Muscle layer of duodenum (tissue), 2 donors: Measurements from ENCODE around the gene ZSCAN25.

Experiments used
- H3K27ac ChIP-seq: one replicate; pipeline ENCODE4 v1.7.0; 2013; ENCODE audit warnings: mild to moderate bottlenecking, low read length
- H3K27me3 ChIP-seq: one replicate; pipeline ENCODE4 v1.7.0; 2013; ENCODE audit warnings: low read depth, mild to moderate bottlenecking, control low read depth, low read length
- H3K36me3 ChIP-seq, 2 donors: one replicate each; pipeline ENCODE4 v1.7.0; 2013; ENCODE audit warnings: low read length in 2 of 2, control low read depth in 1 of 2, mild to moderate bottlenecking in 1 of 2; ENCODE audit not compliant: insufficient read depth in 2 of 2, control insufficient read depth in 1 of 2
- H3K4me1 ChIP-seq, 2 donors: one replicate each; pipeline ENCODE4 v1.7.0; 2013; ENCODE audit warnings: low read length in 2 of 2, mild to moderate bottlenecking in 2 of 2, control low read depth in 1 of 2, moderate library complexity in 1 of 2; ENCODE audit not compliant: insufficient read depth in 2 of 2, control insufficient read depth in 1 of 2
- H3K4me3 ChIP-seq, 2 donors: one replicate each; pipeline ENCODE4 v1.7.0; 2013; ENCODE audit warnings: low read length in 2 of 2, low read depth in 1 of 2, mild to moderate bottlenecking in 1 of 2
- H3K9me3 ChIP-seq, 2 donors: one replicate each; pipeline ENCODE4 v1.7.0; 2013; ENCODE audit warnings: low read length in 2 of 2, control low read depth in 1 of 2, mild to moderate bottlenecking in 1 of 2; ENCODE audit not compliant: control insufficient read depth in 1 of 2
- donor health status: healthy.

Gene ZSCAN25

DNA sequence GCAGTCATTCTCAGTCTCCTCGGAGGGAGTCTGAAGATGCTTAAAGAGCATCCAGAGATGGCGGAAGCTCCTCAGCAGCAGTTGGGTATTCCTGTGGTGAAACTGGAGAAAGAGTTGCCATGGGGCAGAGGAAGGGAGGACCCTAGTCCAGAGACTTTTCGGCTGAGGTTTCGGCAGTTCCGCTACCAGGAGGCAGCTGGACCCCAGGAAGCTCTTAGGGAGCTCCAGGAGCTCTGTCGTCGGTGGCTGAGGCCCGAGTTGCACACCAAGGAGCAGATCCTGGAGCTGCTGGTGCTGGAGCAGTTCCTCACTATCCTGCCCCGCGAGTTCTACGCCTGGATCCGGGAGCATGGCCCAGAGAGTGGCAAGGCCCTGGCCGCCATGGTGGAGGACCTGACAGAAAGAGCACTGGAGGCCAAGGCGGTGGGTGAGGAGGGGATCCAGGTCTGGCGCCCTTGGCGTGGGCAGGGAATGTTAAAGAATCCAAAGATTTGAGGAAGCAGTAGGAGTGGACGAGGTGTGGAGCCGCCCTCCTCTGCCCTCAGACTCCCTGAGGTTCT lies 2.9 kb downstream of the ZSCAN25 start:
- H3K4me1 ChIP-seq, result peaks cover 0 to 16% of the 10 kb centered on the region in 2 donors
- no peak overlapping the region for H3K27ac ChIP-seq
- no peak overlapping the region for H3K4me3 ChIP-seq
- no peaks in the 10 kb centered on the region for H3K9me3 ChIP-seq
- no peaks in the 10 kb centered on the region for H3K27me3 ChIP-seq
- H3K36me3 ChIP-seq, result peaks cover 53 to 64% of the 10 kb centered on the region in 2 donors

DNA sequence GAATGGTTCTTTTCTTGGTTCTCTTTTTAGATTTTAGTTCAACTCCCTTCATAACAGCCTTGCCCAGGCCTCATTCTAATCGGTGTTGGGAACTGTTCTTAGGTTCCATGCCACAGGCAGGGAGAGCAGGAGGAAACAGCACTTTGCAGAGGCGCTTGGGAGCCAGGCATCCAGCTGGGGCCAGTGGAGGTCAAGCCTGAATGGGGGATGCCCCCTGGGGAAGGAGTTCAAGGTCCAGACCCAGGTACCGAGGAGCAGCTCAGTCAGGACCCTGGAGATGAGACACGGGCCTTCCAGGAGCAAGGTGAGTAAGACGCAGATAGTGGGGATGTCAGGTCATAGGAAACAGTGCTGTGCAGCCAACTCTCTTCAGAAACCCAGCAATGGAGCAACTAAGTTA lies 4.5 kb downstream of the ZSCAN25 start:
- Histone ChIP-seq H3K4me1 (peaks cover 0 to 16% of the 10 kb centered on the region in 2 donors), H3K4me3 (no peak overlapping the region), H3K36me3 (peaks cover 67 to 80% of the 10 kb centered on the region in 2 donors), H3K9me3 (no peaks in the 10 kb centered on the region), H3K27ac (no peak overlapping the region), H3K27me3 (no peaks in the 10 kb centered on the region)

DNA sequence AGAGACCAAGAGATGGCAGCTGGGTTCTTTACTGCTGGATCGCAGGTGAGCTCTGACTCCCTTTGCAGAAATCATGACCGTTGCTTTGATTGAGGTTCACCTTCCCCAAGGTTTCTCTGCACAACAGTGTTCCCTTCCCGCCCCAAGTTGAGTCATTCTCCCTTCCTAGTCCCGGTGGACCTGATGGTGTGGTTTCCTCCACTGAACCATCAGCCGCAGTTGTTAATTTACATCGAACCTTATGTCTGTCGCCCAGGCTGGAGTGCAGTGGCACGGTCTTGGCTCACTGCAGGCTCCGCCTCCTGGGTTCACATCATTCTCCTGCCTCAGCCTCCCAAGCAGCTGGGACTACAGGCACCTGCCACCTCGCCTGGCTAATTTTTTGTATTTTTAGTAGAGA lies 5.8 kb downstream of the ZSCAN25 start:
- no peak overlapping the region for H3K4me3 ChIP-seq
- peaks cover 79 to 92% of the 10 kb centered on the region in 2 donors for H3K36me3 ChIP-seq
- no peak overlapping the region for H3K27ac ChIP-seq
- H3K9me3 ChIP-seq, result no peaks in the 10 kb centered on the region
- H3K27me3 ChIP-seq, result no peaks in the 10 kb centered on the region
- H3K4me1 ChIP-seq, result peaks cover 0 to 11% of the 10 kb centered on the region in 2 donors

DNA sequence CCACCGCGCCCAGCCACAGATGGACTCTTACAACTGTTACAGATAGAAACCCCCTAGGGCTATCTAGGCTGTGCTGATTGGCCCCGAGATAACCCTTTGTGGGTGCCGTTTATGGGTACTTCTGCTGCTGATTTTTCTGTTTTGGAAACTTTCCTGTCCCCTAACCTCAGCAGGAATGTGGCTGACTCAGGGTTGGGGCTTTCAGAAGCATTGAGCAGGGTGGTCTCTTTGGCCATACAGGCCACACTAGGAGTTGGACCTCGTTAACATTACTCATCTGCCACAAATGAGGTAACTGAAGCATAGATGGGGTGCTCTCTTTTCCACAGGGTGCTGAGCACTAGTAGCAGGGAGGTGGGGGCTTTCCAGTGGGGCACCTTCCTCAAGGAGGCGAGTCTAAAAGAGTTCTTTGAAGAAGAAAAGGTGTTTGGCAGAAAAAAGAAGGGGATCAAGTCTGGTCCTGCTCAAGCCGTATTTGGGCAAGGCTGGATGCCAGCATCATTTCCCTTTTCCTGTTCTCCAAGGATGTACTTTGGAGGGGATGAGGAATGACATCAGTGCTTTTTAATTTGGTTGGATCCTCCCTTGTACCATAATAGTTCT lies 6.4 kb downstream of the ZSCAN25 start:
- Histone ChIP-seq H3K9me3 (no peaks in the 10 kb centered on the region), H3K36me3 (peaks cover 80 to 98% of the 10 kb centered on the region in 2 donors), H3K4me3 (no peak overlapping the region), H3K27ac (no peak overlapping the region), H3K27me3 (no peaks in the 10 kb centered on the region), H3K4me1 (peaks cover 0 to 5% of the 10 kb centered on the region in 2 donors)

DNA sequence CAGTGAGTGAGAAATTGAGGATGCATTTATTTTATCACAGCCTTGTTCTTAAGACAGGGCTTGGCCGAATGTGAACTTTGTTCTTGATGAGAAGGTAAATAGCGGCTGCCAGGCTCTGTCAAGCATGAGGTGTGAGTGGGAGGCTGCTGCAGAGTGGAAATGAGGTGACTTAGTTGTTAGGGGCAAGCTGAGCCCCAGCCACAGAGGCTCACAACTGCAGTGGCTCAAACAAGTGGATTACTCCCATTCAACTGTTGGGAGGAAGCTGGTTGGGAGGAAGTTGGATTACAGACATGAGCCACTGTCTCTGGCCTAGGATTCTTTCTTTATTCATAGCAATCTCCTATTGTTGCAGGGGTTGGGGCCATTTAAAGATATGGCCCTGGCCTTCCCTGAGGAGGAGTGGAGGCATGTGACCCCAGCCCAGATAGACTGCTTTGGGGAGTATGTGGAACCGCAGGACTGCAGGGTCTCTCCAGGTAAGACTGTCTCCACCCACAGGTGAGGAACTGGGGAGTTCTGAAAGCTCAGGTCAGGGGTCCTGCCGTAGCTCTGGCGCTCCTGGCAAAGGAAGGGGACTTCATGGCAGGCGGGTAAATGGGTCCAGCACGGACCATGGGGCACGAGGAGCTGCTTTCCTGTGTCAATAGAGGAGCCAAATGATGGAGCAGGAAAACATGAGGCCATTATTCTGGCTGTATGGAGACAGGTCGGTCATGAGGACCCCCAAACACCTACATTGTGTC lies 7.1 kb downstream of the ZSCAN25 start:
- H3K4me3 ChIP-seq, result no peak overlapping the region
- no peaks in the 10 kb centered on the region for H3K9me3 ChIP-seq
- H3K27ac ChIP-seq, result no peak overlapping the region

DNA sequence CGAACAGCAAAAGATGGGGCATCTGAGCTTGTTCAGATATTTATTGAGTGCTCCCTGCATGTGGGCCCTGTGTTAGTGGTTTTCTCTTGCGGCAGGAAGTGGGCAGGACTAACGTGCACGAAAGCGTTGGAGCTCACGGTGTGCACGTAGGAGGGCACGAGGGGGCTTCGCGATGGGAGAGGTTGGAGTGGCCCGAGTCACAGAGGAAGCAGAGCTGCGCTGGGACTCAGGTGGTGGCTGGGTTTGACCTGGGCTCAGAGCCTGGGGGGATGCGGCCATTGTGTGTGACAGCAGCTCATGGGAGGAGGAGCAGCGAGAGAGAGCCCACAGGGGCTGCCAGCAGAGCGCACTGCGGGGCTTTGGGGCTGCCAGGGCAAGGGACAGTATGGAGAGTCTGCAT lies 7.7 kb downstream of the ZSCAN25 start:
- H3K36me3 ChIP-seq, result peaks cover 75 to 98% of the 10 kb centered on the region in 2 donors
- no peak overlapping the region for H3K27ac ChIP-seq
- no peaks in the 10 kb centered on the region for H3K27me3 ChIP-seq
- H3K4me3 ChIP-seq, result no peak overlapping the region
- H3K9me3 ChIP-seq, result no peaks in the 10 kb centered on the region
- H3K4me1 ChIP-seq, result no peaks in the 10 kb centered on the region

More for the DNA sequence above, 7.1 kb downstream of the ZSCAN25 start:
- Histone ChIP-seq H3K4me1 (no peaks in the 10 kb centered on the region), H3K36me3 (peaks cover 81 to 98% of the 10 kb centered on the region in 2 donors), H3K27me3 (no peaks in the 10 kb centered on the region)

DNA sequence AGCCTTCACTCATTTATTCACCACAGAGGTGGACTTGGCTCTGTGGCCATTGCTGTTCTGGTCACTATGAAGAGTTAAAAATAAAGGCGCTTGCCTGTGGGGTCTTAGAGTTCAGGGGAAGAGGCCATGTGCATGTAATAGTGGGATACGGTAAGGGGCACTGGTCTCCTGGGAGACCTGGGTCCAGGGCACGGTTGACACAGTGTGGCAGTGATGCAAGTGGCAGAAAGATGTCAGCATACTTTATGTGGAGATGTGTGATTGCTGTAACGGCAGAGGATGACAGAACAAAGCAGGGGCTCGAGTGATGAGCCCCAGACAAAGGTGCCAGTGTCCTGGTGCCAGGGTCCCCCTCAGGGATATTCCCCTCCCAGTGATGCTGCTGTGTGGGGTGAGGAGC lies 8.6 kb downstream of the ZSCAN25 start:
- peaks cover 75 to 98% of the 10 kb centered on the region in 2 donors for H3K36me3 ChIP-seq
- no peak overlapping the region for H3K4me3 ChIP-seq
- H3K27ac ChIP-seq, result no peak overlapping the region
- no peaks in the 10 kb centered on the region for H3K27me3 ChIP-seq
- H3K9me3 ChIP-seq, result no peaks in the 10 kb centered on the region
- H3K4me1 ChIP-seq, result no peaks in the 10 kb centered on the region

DNA sequence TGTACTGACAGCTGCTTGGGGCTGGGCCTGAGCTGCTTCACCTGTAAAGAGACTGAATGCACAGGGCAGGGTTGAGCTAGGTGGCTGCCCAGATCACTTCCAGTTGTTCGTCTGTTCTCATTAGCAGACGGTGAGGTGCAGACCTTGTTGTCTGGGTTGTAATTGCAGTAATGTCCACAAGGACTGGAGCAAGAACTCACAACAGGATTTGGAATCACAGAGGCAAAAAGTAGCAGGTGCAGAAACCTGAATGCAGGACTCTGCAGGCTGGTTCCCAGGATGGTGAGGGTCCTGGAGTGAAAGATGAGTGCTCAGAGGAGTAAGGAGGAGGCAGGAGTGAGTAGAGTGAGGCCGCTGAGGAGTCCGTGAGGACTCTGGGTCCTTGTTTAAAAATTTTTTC lies 9.2 kb downstream of the ZSCAN25 start:
- H3K27me3 ChIP-seq, result no peaks in the 10 kb centered on the region
- no peaks in the 10 kb centered on the region for H3K4me1 ChIP-seq
- H3K4me3 ChIP-seq, result no peak overlapping the region
- H3K27ac ChIP-seq, result no peak overlapping the region
- no peaks in the 10 kb centered on the region for H3K9me3 ChIP-seq
- peaks cover 75 to 98% of the 10 kb centered on the region in 2 donors for H3K36me3 ChIP-seq

DNA sequence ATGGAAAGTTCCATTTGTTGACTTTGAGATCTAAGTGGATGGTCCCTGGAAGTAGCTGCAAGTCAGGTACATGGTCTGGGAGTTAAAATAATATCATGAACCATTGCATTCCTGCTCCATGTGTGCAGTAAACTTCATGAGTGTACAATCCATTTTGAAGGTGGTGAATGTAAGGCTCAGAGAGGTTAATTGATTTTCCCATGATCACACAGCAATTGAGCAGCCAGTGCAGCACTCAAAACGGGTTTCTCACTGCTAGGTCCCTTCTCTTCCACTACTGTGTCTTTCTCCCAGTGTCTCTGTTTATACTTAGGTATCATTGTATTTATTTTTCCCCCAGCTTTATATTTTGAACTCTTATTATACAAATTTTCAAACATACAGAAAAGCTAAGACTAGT lies 9.9 kb downstream of the ZSCAN25 start:
- H3K4me1 ChIP-seq, result no peaks in the 10 kb centered on the region
- no peak overlapping the region for H3K4me3 ChIP-seq
- no peaks in the 10 kb centered on the region for H3K27me3 ChIP-seq
- no peak overlapping the region for H3K27ac ChIP-seq
- H3K9me3 ChIP-seq, result no peaks in the 10 kb centered on the region
- peaks cover 75 to 97% of the 10 kb centered on the region in 2 donors for H3K36me3 ChIP-seq

DNA sequence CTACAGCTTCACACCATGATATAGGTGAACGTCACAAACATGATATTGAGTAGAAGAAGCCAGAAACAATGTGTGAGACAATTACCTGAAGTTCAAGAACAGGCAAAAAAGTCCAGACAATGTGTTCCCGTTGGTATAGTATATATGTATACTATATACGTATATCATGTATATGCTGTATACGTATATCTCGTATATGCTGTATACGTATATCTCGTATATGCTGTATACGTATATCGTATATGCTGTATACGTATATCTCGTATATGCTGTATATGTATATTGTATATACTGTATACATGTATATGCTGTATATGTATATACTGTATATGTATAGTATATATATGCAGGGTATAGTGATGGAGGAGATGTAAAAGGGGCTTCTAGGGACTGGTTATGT lies 10.8 kb downstream of the ZSCAN25 start:
- Histone ChIP-seq H3K4me3 (no peak overlapping the region), H3K27me3 (no peaks in the 10 kb centered on the region), H3K9me3 (no peaks in the 10 kb centered on the region), H3K4me1 (no peaks in the 10 kb centered on the region), H3K36me3 (peaks cover 69 to 88% of the 10 kb centered on the region in 2 donors), H3K27ac (no peak overlapping the region)

DNA sequence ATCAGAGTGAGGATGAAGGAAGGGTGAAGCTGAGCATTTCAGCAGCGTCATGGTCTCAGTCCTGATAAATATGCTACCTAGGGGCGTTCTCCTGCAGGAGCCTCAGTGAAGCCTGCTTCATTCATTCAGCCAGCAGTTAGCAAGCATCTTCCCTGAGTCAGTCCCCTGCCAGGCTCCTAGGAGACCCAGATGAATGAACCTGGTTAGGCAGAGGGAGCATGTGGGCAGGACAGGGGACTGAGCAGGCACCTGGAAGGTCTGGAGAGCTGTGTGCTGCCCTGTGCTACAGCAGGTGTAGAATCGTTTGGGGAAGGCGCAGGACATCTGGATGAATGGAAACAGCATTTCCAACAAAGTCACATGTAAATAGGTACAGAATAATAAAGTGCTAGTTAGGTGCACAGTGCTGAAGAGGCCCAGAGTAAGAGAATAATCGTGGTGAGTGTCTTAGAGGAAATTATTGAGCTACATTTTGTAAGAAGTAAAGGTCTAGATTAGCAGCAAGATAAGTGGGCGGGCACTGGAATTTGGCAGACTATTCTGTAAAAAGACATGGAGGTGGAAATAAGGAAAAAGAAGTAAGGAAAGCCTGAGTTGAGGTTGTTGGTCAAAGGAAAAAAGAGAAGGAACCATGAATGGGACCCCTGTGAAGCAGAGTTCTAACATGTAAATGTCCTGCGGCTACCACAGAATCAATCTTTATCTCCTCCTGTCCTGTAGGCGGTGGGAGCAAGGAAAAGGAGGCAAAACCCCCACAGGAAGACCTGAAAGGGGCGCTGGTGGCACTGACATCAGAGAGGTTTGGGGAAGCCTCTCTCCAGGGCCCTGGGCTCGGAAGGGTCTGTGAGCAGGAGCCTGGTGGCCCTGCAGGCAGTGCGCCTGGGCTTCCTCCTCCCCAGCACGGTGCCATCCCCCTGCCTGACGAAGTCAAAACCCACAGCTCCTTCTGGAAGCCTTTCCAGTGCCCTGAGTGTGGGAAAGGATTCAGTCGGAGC lies 12.0 kb downstream of the ZSCAN25 start:
- Histone ChIP-seq H3K27me3 (no peaks in the 10 kb centered on the region), H3K4me3 (no peak overlapping the region), H3K27ac (no peak overlapping the region), H3K36me3 (peaks cover 62 to 84% of the 10 kb centered on the region in 2 donors), H3K9me3 (no peaks in the 10 kb centered on the region), H3K4me1 (no peaks in the 10 kb centered on the region)
